GM10847 (cell line): ENCODE data around the gene KLK8.

Experiments used
- POLR2A ChIP-seq: IDR thresholded peaks from 2 replicates; pipeline ENCODE4 v1.6.1; 2011; ENCODE audit not compliant: insufficient read length; ENCODE audit errors: extremely low read depth

Gene KLK8

DNA sequence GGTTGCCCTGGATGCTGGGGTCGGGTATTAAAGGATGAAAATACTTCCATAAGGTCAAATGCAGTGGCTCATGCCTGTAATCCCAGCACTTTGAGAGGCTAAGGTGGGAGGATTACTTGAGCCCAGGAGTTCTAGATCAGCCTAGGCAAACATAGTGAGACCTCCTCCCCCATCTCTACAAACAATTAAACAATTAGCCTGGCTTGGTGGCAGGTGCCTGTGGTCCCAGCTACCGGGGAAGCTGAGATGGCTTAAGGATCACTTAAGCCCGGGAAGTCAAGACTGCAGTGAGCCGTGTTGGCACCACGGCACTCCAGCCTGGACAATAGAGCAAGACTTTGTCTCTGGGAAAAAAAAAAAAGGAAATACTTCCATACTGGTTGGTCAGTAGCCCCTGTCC lies 23.5 kb upstream of the KLK8 start:
- no peak for TF ChIP-seq POLR2A

DNA sequence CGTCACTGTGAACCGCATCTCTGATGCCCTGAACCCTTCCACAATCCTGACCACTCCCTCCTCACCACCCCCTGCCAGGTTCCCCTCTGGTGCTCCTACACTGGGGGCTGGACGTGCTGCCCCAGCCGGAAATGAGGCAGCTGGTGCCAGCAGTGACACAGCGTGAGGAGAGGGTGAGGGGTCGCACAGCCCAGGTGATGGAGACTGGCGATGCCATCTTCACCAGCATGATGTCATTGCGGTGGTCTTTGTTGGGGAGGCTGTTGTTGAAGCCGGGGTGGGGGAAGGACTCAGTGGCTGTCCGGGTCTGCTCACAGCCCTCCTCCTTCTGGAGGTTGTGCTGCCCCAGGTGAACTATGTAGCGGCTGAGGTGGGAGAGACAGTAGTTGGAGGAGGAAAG lies 22.5 kb upstream of the KLK8 start:
- TF ChIP-seq POLR2A = no peak

DNA sequence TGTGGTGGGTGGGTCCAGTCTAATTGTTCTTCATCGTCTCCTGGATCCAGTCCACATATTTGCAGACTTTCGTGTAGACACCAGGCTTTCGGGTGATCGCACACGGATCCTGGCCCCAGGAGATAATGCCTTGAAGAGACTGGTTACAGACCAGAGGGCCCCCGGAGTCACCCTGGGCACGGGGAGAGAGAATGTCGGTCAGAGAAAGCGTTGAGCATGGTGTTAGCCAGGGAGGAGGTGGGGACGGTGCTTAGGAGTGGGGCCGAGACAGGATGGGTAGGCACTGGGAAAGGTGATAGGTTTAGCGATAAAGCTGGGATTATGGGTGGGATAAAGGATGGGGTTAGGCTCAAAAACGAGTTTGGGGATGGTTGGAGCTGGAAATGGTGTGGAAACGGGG lies 21.1 kb upstream of the KLK8 start:
- TF ChIP-seq POLR2A = no peak

DNA sequence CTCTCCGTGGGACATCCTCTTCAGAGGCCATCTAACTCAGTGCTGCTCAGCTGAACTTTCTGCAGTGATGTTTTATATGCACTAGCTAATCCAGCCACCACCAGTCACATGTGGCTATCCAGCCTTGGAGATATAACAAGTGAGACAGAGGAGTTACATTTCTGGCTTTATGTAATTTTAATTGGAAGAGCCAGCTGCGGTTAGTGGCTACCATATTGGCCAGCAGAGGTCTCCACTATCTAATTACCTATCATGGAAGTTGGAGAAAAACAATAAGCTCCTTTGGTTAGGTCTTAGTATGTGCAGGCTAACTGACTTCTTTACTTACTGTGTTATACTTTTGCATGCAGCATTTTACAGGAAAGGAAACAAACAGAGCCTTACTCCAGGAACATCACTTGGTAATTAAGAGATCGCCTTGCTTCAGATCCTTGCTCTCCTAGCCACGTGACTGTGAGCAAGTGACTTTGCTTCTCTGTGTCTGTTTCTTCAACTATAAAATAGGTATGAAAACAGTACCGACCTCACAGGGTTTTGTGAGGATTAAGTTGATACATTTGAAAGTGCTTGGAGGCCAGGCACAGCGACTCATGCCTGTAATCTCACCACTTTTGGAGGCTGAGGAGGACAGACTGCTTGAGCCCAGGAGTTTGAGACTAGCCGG lies 19.7 kb upstream of the KLK8 start:
- TF ChIP-seq POLR2A = no peak

DNA sequence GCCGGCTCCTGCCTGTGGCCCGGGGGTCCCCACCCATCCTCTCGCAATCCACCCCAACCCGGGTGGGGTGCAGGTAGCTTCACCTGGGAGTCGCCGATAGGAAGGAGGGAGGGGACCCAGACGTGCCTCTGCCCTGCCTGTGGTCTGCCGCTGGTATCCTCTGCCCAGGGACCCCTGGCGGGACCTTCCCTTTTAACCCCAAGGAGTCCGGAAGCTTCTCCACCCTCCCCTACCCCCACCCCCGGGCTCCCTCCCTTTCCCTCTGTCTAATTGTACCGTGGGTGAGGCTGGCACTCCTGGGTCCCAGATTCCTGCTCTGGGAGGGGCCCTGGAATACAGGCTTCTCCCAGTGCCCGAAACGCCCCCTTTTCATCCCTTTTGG lies 18.1 kb upstream of the KLK8 start, which contains the start of gene KLK10:
Gene KLK10, minus strand, starts transcription at position 166 of the 382 bp plus-strand sequence. CDS start 579 bp downstream, outside the sequence.
- TF ChIP-seq POLR2A = no peak

DNA sequence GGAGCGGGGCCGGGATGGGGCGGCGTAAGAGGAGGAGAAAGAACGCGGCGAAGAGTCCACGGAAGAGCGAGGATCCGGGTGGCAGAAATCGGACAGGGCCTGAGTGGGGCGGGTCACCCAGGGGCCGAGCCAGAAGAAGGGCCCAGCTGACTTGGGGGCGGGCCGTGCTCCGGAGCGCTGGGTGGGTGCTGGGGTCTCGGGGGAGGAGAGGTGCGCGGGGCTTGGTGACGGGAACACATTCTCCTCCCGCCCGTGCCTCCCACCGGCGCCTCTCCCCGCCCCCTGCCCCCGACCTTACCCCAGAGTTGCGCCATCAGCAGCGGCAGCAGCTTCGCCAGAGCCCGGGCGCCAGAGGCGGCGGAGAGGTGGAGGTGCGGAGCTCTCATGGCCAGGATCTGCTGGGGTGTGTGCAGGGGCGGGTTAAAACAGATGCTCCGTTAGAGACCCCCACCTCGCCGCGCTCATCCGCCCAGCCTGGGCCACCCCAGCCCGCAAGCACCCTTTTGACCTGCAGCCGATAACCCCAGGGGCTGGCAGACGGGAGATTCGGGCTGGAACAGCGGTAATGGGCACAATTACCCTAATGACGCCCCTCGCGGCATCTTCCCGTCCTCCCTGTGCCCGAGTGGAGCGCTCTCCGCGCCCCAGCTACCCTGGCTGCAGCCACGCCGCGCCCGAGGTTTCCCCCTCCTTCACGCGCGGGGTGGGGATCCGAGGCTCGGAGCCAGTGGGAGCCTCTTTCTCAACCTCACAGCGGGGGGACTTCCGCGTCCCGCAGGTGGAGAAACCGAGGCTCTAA lies 17.5 kb upstream of the KLK8 start:
- no peak for TF ChIP-seq POLR2A

DNA sequence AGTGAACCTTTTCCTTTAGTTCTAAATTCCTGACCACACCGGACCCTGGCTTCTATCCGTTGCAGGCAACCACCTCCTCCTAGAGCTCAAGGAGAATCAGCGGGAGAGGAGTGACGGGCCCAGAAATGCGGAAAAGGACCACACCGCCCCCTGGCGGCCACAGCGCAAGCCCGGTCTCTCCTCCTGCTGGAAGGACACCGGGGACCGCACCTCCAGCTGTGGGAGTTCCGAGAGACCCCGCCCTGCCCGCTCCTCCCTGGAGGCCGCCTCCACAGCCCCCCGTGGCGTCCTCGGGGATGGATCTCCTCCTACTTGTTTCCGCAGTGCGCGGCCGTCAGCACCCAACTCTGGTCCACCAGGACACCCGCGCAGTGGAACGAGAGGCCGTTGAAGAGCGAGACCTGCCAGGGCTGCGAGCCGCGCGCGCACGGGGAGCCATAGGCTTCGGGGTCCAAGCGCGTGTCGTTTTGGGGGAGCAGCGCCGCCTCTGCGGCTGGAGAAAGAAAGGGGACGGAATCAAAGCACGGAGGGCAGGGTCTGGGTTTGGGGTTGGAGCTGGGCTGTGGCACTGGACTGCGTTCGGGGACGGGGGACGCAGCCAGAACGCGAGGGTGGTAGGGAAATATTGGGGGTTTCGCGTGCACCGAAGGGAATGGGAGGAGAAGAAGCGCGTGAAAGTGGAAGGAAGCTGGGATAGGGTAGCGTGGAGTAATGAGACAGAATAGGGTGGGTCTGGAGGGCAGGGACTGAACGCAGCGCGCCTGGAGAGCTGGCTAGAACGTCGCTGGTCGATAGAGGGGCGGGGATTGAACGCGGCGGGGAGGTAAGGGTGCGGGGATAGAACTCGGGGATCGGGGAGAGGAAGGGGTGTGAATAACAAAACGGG lies 15.6 kb upstream of the KLK8 start:
- TF ChIP-seq POLR2A = no peak

DNA sequence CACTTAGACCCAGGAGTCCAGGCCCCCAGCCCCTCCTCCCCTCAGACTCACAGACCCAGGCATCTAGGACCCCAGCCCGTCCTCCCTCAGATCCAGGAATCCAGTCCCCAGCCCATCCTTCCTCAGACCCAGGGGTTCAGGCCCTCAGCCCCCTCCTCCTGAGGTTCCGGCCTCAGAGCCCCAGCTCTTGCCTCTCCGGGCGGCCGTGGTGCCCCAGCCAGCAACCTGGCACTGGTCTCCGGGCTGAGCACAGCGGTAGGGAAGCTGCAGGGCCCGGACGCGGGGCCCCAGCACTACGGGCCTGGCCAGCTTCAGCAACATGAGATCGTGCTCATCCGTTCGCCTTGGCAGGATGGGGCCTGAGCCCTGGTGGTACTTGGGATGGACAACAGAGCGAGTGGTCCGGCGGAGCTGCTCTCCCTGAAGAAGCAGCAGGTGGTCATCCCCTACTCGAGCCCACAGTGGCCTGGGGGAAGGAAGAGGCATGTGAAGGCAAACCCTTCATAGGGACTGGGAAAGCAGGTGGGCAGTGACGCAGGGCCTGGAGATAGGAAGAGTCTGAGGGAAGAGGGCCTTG lies 14.4 kb upstream of the KLK8 start:
- no peak for TF ChIP-seq POLR2A

DNA sequence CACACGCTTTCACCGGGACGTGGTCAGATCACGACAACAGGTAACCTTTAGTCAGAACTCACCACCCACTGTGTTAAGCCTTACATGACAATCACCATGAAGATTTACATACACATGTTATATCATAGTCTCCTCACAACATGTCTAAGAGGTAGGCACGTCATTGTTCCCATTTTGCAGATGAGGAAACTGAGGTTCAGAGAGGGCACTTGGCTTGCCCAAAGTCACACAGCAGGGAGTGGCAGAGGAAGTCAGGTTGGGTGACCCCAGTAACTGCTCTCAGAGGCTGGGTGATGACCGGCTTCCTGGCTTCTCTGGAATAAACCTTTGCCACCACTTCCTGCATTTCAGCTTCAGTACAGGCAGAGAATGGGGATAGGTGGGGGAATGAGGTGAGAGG lies 12.8 kb upstream of the KLK8 start:
- TF ChIP-seq POLR2A = no peak

DNA sequence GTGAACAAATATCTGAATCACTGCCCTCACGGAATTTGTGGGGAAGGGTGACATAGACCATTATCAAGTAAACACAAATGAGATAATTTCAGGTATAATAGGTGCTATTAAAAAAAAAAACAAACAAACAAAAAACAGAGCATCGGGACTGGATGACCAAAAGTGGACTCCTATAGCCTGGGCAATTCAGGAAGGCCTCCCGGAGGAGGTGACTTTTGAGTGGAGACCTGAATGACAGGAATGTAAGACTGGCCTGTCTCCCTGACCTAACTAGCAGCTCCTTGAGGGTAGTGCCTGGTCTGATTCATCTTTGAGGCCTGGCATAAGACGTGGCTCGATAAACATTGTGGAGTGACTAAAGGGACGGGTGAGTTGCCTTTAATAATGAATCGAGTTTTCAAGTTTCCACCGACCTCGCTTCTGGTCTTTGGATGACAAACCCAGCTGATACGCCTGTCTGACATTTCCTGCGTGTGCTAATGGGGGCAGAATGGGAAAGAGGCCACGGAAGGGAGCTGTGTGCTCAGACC lies 11.3 kb upstream of the KLK8 start:
- TF ChIP-seq POLR2A = no peak

DNA sequence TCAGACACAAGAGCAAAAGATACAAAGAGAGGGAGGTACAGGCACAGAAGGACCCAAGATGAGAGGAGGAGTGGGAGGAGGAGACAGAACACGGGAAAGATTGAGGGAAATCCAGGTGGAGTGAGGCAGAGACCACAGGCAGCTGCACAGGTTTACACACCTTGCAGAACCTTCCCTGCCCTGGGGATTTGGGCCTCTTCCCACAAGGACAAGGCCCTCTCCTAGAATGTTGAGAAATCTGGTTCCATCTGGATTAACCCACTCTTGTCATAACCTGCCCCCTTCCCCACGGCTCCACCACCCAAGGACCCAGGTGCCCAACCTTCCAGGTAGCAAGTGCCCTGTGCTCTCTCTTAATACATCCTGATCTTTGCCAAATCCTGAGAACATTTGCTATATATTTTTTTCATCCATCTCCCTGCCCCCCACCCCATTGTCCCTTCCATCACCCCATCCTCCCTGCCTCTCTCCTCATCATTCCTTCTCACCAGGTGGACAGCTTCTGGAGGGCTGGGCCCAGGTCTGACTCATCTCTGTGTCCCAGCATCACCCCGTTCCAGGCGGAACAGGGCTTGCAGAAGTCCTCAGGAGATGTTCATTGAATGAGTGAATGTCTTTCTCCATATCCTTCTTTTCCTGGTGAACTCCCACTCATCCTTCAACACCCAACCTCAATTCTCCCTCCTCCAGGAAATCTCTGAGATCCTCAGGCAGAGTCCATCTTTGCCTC lies 8.8 kb upstream of the KLK8 start:
- no peak for TF ChIP-seq POLR2A

DNA sequence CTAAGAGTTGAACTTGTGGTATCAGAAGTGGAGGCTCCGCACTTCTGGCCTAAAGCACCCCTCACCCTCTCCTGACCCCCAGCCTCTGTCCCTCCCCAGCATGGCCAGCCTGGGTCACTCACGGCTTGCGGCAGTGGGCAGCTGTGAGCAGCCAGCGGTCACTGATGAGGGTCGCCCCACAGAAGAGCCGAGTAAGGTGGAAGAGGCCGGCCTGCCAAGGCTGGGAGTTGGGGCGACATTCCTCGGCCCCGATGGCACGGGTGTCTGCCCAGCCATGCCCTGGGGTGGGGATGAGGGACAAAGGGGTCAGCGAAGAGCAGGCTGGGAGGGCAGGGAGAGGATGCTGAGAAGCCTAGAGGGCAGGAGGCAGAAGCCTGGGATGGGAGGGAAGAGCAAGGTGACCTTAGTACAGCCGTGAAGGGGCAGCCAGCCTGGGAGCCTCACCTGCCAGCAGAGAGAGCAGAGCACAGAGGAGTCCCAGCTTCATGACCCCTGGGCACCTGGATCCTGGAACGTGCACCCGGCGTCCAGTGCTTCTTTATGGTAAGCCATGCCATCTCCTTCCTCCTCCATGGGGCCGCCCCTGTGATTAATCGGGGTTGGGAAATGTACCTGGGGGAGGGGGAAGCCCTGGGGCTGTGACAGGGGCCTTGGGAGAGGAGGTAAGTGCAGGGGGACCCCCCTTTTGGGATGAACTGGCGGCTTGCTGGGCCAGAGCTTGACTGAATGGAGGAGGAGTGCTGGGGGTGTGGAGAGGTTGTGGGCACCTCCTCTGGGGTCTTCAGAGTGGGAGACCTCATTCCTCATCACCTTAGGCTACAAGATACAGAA lies 7.9 kb upstream of the KLK8 start:
- no peak for TF ChIP-seq POLR2A

DNA sequence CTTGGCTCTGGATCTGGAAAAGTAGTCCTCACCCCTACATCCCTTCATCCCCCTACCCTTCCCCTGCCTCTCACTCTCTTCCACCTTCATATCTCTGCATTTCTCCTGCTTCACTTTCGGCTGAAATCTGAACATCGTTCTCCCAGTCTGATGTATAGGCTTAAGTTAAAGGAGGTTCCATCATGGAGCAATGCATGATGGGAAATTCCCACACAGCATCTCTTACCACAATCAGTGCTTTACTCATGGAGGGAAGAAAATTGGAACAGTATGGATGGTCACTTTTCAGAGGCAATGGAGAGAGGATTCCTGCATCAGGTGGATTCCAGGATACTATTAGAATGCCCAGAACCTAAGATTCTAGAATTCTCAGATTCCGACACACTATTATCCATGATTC lies 6.1 kb upstream of the KLK8 start:
- TF ChIP-seq POLR2A = no peak

DNA sequence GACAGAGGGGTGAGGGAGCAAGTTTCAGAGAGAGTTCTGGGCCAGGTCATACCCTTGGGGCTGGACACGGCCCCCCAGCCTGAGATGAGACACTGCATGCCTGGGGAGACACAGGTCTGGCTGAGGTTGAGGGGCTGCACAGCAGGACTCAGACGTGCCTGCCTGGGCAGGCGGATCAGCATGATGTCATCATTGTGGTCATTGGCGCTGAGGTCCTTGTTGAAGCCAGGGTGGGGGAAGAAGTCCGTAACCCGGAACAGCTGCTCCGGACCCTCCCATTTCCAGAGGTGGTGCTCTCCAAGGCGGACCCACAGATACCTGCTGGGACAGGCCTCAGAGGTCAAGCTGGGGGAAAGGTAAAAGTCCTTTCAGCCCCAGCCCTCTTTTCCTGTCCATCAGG lies 5.0 kb upstream of the KLK8 start:
- TF ChIP-seq POLR2A = no peak
